CD4-positive, alpha-beta T cell treated with Interleukin-1 beta for 1 hour (primary cell): ENCODE data around the gene SIGLEC1.

Source experiments
- DNase-seq, 2 donors: peaks; one replicate each; pipeline ENCODE4 v3.0.0-alpha.2; 2020 to 2022

SIGLEC1 gene

DNA sequence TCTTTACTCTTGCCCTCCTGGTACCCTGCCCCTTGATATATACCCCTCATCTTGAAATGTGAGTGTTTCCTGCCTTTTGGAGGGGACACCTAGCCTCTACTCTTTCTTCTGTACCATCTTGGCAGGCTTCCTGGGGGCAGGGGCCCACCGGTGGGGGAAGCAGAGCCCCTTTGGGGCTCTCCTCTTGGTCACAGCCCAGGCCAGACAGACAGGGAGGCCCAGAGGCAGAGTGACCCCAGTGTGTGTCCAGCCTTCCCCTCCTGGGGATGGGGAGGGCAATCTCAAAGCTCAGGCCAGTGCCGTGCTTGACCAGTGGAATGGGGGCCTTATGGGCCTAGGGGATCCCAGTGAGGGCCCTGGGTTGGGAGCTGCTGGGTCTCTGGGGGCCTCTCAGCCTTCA is 34.2 kb downstream of the SIGLEC1 start:
- no peak for DNase-seq

DNA sequence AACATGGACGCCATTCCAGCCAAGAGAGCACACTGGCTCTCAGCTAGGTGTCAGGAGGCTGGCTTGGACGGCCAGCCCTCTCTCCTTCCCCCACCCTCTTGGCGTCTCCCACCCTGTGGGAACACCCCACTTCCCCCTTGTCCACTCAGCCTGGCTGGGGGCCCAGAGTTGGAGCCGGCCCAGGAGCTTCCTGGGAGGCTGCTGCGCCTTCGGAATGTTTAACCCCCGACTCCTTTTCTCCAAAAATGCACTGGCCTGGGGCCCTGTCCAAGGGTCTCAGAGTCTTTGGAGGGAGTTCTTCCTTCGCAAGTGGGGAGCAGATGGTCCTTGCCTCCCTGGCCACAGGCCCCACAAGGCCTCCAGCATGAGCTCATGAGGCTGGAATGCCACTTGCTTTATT is 34.7 kb downstream of the SIGLEC1 start:
- DNase-seq, result no peak

DNA sequence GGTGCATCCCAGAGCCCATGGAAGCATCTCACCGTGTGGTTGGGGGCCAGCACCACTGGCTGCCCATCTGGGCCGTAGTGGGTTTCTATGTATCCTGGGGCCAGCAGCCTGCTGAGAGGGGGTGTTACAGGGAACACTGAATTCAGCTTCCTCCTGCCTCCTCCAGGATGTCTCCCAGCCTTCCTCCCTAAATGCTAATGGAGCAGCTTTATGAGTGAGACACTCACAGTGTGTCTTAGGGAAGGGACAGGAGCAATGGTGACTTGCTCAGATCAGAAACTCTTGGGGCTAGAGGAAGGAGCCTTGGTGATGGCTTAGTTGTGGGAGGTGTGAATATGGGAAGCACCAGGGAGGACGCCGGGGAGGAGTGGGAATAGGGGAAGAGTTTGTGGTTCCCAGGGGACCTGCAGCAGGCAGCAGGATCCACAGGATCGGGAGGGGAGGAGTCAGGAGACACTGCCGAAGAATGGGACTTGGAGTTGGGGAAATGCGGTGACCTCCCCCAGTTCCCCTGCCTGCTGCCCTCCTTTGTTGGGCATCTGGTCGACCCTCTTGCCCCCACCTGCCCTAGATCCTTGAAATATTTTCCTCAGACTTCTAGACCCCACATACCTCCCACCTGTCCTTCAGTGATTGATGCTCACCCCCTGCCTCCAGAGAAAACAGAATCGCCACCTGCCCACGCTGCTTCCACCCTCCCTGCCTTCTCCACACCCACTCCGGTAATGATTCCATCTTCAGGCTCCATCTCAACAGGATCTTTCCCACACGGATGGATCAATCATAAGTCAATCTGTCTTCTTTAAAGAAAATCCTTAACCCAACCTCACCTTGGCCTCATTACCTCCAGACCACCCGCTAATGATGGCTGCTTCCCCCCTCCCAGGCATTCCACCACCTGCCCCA is 37.2 kb downstream of the SIGLEC1 start:
- no peak for DNase-seq

DNA sequence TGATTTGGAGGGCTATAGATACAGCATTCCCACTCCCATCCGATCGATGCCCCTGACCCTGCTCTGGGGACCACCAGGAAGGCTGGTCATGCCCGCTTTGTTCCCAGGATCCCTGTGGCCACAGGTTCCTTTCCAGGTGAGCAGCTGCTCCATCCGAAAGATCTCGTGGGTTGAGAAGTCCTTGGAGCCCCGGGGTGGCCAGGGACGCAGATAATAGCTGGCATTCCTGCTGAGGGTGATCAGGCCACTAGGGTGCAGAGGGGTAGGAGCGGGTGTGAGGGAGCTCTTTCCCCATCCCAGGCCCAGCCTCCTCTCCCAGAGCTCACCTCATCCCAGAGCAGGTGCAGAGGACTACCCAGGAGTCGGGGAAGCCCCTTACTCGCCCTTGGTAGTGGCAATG is 38.0 kb downstream of the SIGLEC1 start:
- no peak for DNase-seq

DNA sequence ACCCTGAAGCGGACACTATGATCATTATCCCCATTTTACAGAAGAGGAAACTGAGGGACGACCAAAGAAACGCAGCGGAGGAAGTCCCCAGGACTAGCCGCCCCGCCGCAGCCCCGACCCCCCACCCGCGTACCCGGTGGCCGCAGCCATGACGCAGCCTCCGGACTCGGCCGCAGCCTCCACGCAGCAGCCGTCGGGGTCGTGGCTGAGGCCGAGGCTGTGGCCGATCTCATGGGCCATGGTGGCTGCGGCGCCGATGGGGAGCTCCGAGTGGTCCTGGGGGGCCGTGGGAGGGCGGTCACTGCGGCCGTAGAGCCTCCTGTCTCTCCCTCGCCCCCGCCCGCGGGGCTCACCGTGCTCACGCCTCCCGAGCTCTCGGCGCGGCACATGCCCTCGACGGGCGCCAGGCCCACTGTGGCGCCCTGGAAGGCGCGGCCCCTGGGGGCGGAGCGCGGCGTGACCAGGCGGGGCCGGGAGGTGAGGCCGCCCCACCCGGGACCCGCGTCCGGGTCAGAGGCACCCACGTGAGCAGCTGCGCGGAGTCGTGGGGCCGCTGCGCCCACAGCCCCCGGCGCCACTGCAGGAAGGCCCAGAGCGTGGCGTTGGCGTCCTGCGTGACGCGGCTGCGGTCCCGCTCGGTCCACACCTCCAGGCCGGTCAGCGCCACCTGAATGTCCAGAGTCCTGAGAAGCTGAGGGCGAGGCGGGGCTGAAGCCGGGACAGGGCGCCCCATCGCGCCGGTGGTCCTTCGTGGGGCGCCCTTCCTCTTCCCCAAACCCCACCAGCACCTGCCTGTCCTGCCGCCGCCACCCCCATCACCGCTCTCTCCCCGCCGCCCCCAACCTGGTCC is 39.0 kb downstream of the SIGLEC1 start:
- DNase-seq, result no peak

DNA sequence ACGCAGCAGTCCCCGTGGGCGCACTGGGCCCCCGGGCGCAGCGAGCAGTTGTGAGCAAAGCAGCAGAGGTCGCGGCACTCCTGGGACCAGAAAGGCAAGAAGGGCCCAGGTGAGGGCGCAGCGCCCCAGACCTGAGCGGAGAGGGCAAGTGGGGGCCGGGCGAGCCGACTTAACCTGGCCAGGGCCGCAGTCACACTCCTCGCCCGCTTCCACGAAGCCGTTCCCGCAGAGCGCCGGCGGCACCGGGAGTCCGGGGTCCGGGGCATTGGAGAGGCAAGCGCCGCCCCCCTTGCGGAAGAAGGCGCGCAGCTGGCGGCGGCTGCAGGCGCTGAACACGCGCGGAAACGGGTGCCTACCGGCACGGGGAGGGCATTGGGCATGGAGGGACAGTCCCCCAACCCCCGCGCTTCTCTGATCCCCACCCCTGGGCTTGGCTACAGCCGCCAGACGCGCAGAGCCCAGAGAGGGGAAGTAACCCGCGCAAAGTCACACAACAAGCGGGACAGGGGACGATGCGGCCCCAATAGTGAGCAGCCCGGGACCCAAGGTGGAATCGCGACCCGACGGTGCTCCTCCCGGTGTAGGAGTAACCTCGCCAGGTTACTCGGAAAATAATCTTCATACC is 39.7 kb downstream of the SIGLEC1 start:
- no peak for DNase-seq

DNA sequence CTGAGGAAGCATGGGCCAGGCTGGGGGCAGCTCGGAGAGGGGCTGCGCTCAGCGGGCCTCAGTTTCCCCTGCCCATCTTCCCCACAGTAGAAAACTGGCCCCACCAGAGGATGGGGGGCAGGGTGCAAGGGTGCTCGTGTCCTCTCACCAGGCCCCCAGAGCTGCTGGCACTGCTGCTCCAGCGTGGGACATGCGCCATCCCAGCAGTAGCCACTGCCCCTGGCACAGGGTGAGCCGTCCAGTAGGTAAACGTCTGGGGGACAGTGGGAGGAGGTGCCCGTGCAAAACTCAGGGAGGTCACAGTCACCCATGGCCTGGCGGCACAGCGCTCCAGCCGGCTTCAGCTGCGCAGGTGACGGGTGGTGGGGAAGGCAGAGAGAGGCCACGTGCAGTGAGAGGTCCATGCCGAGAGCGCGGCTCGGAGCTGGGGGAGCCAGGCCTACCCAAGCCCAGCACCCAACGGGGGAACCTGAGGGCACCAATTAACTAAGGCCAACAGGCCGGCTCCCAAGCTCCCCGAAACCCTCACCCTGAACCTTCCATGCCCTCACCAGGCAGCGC is 40.3 kb downstream of the SIGLEC1 start:
- no peak for DNase-seq

DNA sequence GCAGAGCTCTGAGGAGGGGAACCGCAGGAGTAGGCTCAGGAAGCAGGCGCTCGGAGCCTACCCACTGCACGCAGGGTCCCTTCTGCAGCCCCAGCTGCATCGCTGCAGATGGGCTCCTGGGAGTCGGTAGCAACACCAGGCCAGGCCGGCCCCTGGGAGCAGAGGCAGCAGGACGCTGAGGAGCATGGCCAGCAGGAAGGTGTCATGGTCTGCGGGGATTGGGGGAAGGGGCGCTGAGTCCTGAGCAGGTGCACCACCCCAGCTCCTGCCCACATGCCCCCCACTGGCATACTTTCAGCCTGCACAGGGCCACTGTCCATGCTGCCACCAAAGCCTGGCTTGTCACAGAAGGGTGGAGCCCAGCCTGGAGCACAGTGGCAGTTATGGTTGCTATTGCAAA is 41.5 kb downstream of the SIGLEC1 start:
- DNase-seq, result no peak

DNA sequence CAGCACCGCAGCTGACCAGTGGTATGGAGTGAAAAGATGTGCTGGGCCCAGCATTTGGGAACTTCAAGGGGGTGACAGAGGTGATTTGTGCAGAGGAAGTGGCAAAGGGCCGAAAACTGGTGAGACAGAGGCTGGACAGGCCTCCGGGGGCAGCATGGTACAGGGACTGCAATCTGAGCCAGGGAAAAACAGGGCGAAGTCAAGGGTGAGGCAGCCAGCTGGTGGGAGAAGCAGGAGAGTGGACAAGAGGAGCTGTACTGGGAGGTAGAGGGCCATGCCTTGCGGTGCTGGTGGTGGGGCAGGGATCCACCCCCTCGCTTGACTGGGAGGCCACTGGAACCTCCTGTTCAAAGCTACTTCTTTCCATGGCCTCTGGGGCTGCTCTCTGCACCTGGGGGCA is 41.9 kb downstream of the SIGLEC1 start:
- no peak for DNase-seq

DNA sequence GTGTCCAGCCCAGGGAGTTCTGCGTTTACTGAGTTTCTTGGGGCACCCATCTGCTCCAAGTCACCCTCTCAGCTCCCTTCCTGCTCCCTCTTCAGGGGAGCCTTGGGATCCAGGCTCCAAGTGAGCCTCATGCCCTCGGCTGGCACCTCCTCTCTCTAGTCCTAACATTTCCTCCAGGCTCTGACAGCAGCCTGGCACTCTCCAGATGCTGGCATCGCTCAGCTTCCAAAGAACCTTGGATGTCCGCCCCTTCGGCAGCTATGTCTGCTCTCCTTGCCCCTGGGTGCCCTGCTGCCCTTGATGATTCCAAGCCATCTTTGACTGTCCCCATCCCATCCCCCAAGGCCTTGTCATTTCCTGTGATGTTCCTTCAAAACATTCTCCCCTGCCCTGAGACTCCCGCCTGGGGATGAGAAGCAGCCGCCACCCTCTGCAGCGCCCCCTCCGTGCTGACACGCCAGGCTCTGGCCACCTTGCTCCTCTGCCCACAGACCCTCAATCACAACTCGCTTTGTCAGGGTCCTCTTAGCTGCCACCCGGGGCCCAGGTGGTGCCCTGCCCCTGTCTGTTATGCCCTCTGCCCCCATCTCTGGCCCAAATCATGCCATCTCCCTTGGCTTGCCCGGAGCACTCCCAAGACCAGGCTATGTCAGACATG is 42.6 kb downstream of the SIGLEC1 start:
- DNase-seq, result no peak

DNA sequence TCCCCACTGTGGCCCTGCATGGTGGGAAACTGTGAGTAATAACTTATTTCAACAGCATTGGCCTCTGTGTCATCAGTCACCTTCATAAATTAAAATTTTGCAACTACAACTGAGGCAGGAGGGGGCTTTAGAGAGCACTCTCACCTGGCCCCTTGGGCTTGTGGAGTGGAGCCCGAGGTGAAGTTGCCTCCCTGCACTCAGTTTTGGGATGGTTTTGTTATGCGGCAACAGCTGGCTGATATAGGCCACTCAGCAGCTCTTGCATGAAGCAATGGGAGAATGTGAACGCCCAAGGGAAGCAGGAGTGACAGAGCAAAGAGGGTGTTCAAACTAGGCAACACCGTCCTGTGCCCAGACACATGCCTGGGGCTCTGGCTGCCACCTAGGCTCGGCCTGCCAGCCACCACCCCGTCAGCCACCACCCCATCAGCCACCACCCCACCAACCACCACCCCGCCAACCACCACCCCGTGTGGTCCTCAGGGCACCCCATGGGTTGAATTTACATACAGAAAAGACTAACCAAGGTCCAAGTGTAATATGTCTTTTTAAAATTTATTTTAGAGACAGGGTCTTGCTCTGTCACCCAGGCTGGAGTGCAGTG is 44.9 kb downstream of the SIGLEC1 start:
- DNase-seq, result no peak

DNA sequence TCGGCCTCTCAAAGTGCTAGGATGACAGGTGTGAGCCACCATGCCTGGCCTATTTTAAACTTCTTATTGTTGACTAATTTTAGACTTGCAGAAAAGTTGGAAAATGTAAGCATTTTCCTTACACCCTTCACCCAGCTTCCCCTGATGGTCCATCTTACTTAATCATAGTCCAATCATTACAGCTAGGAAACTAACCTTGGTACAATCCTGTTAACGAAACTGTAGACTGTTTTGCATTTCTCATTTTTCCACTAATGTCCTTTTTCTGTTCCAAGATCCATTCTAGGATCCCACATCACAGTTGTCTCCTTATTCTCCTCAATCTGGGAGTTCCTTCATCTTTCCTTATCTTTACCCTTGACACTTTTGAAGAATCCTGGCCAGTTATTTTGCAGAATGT is 48.5 kb downstream of the SIGLEC1 start:
- no peak for DNase-seq

DNA sequence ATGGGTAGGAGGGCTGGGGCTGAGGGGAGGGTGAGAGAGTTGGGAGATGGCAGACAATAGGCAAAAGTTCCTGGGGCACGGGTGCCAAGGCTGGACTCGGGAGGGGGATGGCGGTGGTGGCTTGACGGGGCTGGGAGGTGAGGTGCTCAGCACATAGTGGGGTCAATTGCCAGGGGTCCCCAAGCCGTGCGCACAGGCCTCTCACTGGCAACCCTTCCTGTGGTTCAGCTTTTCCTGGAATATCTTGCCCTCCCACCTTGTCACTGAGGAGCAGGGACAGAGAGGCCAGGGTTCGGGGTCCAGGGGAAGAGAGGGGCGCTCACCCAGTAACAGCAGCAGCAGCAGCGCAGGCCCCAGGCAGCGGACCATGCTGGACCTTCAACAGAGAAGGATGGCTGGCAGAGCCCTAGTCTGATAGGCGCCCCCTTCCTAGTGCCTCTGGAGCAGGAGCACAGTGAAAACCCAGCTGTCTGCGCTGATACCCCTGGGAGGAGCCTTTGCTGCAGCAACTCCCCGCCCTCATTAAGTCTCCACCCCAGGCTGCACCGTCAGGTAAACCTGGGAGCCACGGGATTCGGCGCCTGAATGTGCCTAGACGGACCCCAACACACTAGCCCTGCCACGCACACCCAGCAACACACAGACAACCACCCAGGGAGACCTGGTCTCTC is 49.2 kb downstream of the SIGLEC1 start, which contains the start of gene GFRA4:
TSS of gene GFRA4 (minus strand) at position 369 of the 671 bp plus-strand sequence. CDS start at position 369, 0 bp downstream.
- no peak for DNase-seq
